HCT116 (cell line): ENCODE measurements around the gene CYB561A3. TPM values are rescaled to one million over a fixed set of nuclear protein-coding genes. Genes with fewer than 3 reads are reported as not detected.

Experiments used
- ATAC-seq: fragments of 200-7000 bp; cut with Tn5 transposase; 2 replicates; pipeline ENCODE4 v1.9.1; 2020; ENCODE audit warnings: mild to moderate bottlenecking, moderate library complexity
- BruUV-seq: library from RNA; stranded (reverse); fragments of 400-500 nt; replicated peaks from 2 replicates; lab custom pipeline; 2021; lab: Mats Ljungman, UMichigan
- CTCF ChIA-PET: fragments of 300-600 bp; sonication (Branson Sonifier 250); formaldehyde crosslinking; loops from one replicate; lab custom pipeline; 2021; ENCODE audit warnings: antibody characterized with exemption; lab: Charles Lee
- POLR2A ChIA-PET: fragments of 300-600, 350-600 bp; sonication (Branson Sonifier 250); formaldehyde crosslinking; loops from one replicate; lab custom pipeline; 2021; ENCODE audit warnings: antibody characterized with exemption; lab: Charles Lee
- RAD21 ChIA-PET, 2 experiments: fragments of 300-600 bp; sonication (Branson Sonifier 250); formaldehyde crosslinking; loops; one replicate each; lab custom pipeline; 2023; ENCODE audit warnings: low total read pairs in 2 of 2; ENCODE audit not compliant: uncharacterized antibody in 2 of 2, unreplicated experiment in 2 of 2, low non-redundant PET in 1 of 2; lab: Charles Lee
- DNase-seq: peaks from one replicate; pipeline ENCODE4 v3.0.0-alpha.2; 2010; ENCODE audit warnings: low read depth, low spot score
- H2AFZ ChIP-seq: fragments of 200-600 bp; shearing (Covaris generic), sonication (generic); 2 replicates; pipeline ENCODE4 v1.6.1; 2017; ENCODE audit warnings: low read depth, mixed run types, mixed read lengths, antibody characterized with exemption, low read length; ENCODE audit not compliant: poor library complexity, severe bottlenecking
- H3K27ac ChIP-seq: 2 replicates; pipeline ENCODE4 v1.5.1; 2012; ENCODE audit warnings: low read depth, low read length
- H3K27me3 ChIP-seq: fragments of 200-600 bp; sonication (generic); 2 replicates; pipeline ENCODE4 v1.6.1; 2016; ENCODE audit warnings: mixed run types, low read length, mixed read lengths; ENCODE audit not compliant: insufficient read depth
- H3K36me3 ChIP-seq, 2 experiments: fragments of 200-500 bp in 1 of 2; fragments of 200-600 bp in 1 of 2; sonication (Bioruptor generic) in 1 of 2; sonication (generic) in 1 of 2; 2 replicates each; pipeline versions ENCODE4 v1.5.1 to v1.6.1; 2014 to 2016; ENCODE audit warnings: low read length in 2 of 2, inconsistent platforms in 1 of 2, mixed read lengths in 1 of 2, mixed run types in 1 of 2; ENCODE audit not compliant: insufficient read depth in 2 of 2, control insufficient read depth in 1 of 2
- H3K4me1 ChIP-seq, 2 experiments: fragments of 200-600 bp in 1 of 2; sonication (generic) in 1 of 2; 2 replicates each; pipeline versions ENCODE4 v1.5.1 to v1.6.1; 2012 to 2017; ENCODE audit warnings: low read length in 2 of 2, inconsistent platforms in 1 of 2, mild to moderate bottlenecking in 1 of 2, mixed read lengths in 1 of 2, mixed run types in 1 of 2, moderate library complexity in 1 of 2; ENCODE audit not compliant: insufficient read depth in 2 of 2, control insufficient read depth in 1 of 2
- H3K4me2 ChIP-seq: fragments of 200-600 bp; sonication (generic); 2 replicates; pipeline ENCODE4 v1.6.1; 2017; ENCODE audit warnings: mixed run types, low read length, mixed read lengths
- H3K4me3 ChIP-seq, 2 experiments: fragments of 200-600 bp in 1 of 2; sonication (generic) in 1 of 2; replicated peaks in 1 of 2; 2 replicates each; pipeline ENCODE4 v1.5.1; 2011 to 2016; ENCODE audit warnings: low read length in 2 of 2, control low read depth in 1 of 2, low read depth in 1 of 2, mild to moderate bottlenecking in 1 of 2, mixed read lengths in 1 of 2, mixed run types in 1 of 2
- H3K79me2 ChIP-seq: fragments of 200-600 bp; sonication (generic); 2 replicates; pipeline ENCODE4 v1.6.1; 2017; ENCODE audit warnings: mild to moderate bottlenecking, mixed run types, low read length, moderate library complexity, mixed read lengths; ENCODE audit not compliant: insufficient read depth
- H3K9ac ChIP-seq: fragments of 200-600 bp; sonication (generic); 2 replicates; pipeline ENCODE4 v1.6.1; 2016; ENCODE audit warnings: low read length, mixed read lengths
- H3K9me2 ChIP-seq: fragments of 200-600 bp; sonication (generic), shearing (Covaris generic); 2 replicates; pipeline ENCODE4 v1.6.1; 2017; ENCODE audit warnings: mixed run types, mild to moderate bottlenecking, moderate library complexity; ENCODE audit not compliant: insufficient read depth
- H3K9me3 ChIP-seq, 2 experiments: fragments of 200-500 bp in 1 of 2; fragments of 200-600 bp in 1 of 2; sonication (Bioruptor generic) in 1 of 2; sonication (generic) in 1 of 2; 2 replicates each; pipeline ENCODE4 v1.6.1; 2014 to 2017; ENCODE audit warnings: low read length in 2 of 2, mixed read lengths in 2 of 2, inconsistent platforms in 1 of 2, low read depth in 1 of 2, mild to moderate bottlenecking in 1 of 2, mixed run types in 1 of 2, moderate library complexity in 1 of 2; ENCODE audit not compliant: control insufficient read depth in 1 of 2, insufficient read depth in 1 of 2
- H4K20me1 ChIP-seq: fragments of 200-600 bp; sonication (generic), shearing (Covaris generic); 2 replicates; pipeline ENCODE4 v1.6.1; 2017; ENCODE audit warnings: mixed run types, mild to moderate bottlenecking, moderate library complexity; ENCODE audit not compliant: insufficient read depth
- ATF3 ChIP-seq: IDR thresholded peaks from 2 replicates; pipeline ENCODE4 v1.6.1; 2012
- CBX3 ChIP-seq: IDR thresholded peaks from 2 replicates; pipeline ENCODE4 v1.6.1; 2012; ENCODE audit warnings: low read depth
- EGR1 ChIP-seq: IDR thresholded peaks from 2 replicates; pipeline ENCODE4 v1.6.1; 2012; ENCODE audit warnings: low read depth
- ELF1 ChIP-seq: IDR thresholded peaks from 2 replicates; pipeline ENCODE4 v1.6.1; 2012; ENCODE audit warnings: low read depth, borderline replicate concordance
- EZH2 ChIP-seq: fragments of 200-600 bp; sonication (generic); IDR thresholded peaks from 2 replicates; pipeline ENCODE4 v1.6.1; 2017; ENCODE audit warnings: antibody characterized with exemption, mixed run types
- EZH2phosphoT487 ChIP-seq: fragments of 200-600 bp; IDR thresholded peaks from 2 replicates; pipeline ENCODE4 v1.6.1; 2018; ENCODE audit warnings: antibody characterized with exemption, borderline replicate concordance
- FOSL1 ChIP-seq: IDR thresholded peaks from 2 replicates; pipeline ENCODE4 v1.6.1; 2012; ENCODE audit warnings: low read depth
- JUND ChIP-seq: IDR thresholded peaks from 2 replicates; pipeline ENCODE4 v1.6.1; 2012
- SIN3A ChIP-seq: IDR thresholded peaks from 2 replicates; pipeline ENCODE4 v1.6.1; 2012; ENCODE audit warnings: low read depth
- SRF ChIP-seq: IDR thresholded peaks from 2 replicates; pipeline ENCODE4 v1.6.1; 2012; ENCODE audit warnings: low read depth
- YY1 ChIP-seq: IDR thresholded peaks from 2 replicates; pipeline ENCODE4 v1.6.1; 2011; ENCODE audit warnings: low read length, low read depth, moderate library complexity, mild to moderate bottlenecking; ENCODE audit not compliant: insufficient replicate concordance; ENCODE audit errors: extremely low read depth
- ZFX ChIP-seq: fragments of 450-650 bp; IDR thresholded peaks from 2 replicates; pipeline ENCODE4 v1.6.1; 2017
- ZNF274 ChIP-seq: fragments of 200-500 bp; sonication (Bioruptor generic); IDR thresholded peaks from 2 replicates; pipeline ENCODE4 v1.6.1; 2014; ENCODE audit warnings: mild to moderate bottlenecking, low read depth, low read length, inconsistent platforms
- intact Hi-C: fragments of 100-400 bp; cut with micrococcal nuclease; formaldehyde crosslinking; loops from 2 replicates; pipeline ENCODE4 v1.10.0; 2022
- total RNA-seq: library from RNA; stranded (reverse); gene quantifications from one replicate; pipeline ENCODE4 v1.2.1, GENCODE V29; 2021; ENCODE audit not compliant: unreplicated experiment
- TF ChIP-seq, protein P1 (sequence below): IDR thresholded peaks from 2 replicates; pipeline ENCODE4 v1.6.1; 2012
- TF ChIP-seq, protein P2 (sequence below): IDR thresholded peaks from 2 replicates; pipeline ENCODE4 v1.6.1; 2012; ENCODE audit warnings: low read depth
- TF ChIP-seq, protein P3 (sequence below), 3 experiments: fragments of 200-600 bp in 1 of 3; sonication (generic) in 1 of 3; IDR thresholded peaks in 2 of 3; conservative IDR thresholded peaks in 1 of 3; 2 replicates each; pipeline ENCODE4 v1.5.1; 2012 to 2017; ENCODE audit warnings: low read depth in 2 of 3, low read length in 2 of 3, antibody characterized with exemption in 1 of 3, borderline replicate concordance in 1 of 3, control low read depth in 1 of 3, mild to moderate bottlenecking in 1 of 3, mixed read lengths in 1 of 3, mixed run types in 1 of 3, moderate library complexity in 1 of 3; ENCODE audit not compliant: insufficient read depth in 1 of 3

The CYB561A3 gene
- total RNA-seq, 1 experiment from 2014 or later = 34.1 TPM

- TF ChIP-seq EGR1 = no peak
- TF ChIP-seq JUND = no peak
- TF ChIP-seq, protein P1, sequence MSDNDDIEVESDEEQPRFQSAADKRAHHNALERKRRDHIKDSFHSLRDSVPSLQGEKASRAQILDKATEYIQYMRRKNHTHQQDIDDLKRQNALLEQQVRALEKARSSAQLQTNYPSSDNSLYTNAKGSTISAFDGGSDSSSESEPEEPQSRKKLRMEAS = no peak
- TF ChIP-seq YY1 = no peak
- no peak for TF ChIP-seq SIN3A
- TF ChIP-seq CBX3 = no peak
- TF ChIP-seq ZNF274 = no peak
- TF ChIP-seq EZH2 = no peak
- TF ChIP-seq, protein P2, sequence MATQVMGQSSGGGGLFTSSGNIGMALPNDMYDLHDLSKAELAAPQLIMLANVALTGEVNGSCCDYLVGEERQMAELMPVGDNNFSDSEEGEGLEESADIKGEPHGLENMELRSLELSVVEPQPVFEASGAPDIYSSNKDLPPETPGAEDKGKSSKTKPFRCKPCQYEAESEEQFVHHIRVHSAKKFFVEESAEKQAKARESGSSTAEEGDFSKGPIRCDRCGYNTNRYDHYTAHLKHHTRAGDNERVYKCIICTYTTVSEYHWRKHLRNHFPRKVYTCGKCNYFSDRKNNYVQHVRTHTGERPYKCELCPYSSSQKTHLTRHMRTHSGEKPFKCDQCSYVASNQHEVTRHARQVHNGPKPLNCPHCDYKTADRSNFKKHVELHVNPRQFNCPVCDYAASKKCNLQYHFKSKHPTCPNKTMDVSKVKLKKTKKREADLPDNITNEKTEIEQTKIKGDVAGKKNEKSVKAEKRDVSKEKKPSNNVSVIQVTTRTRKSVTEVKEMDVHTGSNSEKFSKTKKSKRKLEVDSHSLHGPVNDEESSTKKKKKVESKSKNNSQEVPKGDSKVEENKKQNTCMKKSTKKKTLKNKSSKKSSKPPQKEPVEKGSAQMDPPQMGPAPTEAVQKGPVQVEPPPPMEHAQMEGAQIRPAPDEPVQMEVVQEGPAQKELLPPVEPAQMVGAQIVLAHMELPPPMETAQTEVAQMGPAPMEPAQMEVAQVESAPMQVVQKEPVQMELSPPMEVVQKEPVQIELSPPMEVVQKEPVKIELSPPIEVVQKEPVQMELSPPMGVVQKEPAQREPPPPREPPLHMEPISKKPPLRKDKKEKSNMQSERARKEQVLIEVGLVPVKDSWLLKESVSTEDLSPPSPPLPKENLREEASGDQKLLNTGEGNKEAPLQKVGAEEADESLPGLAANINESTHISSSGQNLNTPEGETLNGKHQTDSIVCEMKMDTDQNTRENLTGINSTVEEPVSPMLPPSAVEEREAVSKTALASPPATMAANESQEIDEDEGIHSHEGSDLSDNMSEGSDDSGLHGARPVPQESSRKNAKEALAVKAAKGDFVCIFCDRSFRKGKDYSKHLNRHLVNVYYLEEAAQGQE = no peak
- TF ChIP-seq ZFX = no peak
- TF ChIP-seq, protein P3, sequence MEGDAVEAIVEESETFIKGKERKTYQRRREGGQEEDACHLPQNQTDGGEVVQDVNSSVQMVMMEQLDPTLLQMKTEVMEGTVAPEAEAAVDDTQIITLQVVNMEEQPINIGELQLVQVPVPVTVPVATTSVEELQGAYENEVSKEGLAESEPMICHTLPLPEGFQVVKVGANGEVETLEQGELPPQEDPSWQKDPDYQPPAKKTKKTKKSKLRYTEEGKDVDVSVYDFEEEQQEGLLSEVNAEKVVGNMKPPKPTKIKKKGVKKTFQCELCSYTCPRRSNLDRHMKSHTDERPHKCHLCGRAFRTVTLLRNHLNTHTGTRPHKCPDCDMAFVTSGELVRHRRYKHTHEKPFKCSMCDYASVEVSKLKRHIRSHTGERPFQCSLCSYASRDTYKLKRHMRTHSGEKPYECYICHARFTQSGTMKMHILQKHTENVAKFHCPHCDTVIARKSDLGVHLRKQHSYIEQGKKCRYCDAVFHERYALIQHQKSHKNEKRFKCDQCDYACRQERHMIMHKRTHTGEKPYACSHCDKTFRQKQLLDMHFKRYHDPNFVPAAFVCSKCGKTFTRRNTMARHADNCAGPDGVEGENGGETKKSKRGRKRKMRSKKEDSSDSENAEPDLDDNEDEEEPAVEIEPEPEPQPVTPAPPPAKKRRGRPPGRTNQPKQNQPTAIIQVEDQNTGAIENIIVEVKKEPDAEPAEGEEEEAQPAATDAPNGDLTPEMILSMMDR (IDR thresholded peaks at IDR 0.05 in 2 of 3, conservative IDR thresholded peaks at IDR 0.05 in 1 of 3; ENCODE audit: borderline replicate concordance in 1 of 3, insufficient read depth in 1 of 3, low read depth in 2 of 3, low read length in 2 of 3) = no peak
- no peak for TF ChIP-seq EZH2phosphoT487
- TF ChIP-seq FOSL1 = no peak
- TF ChIP-seq ATF3 = no peak
- no peak for TF ChIP-seq SRF
- no peak for TF ChIP-seq ELF1
- H2AFZ ChIP-seq = no peak overlapping the region
- intact Hi-C loops = no loop called here
- peaks cover 8 to 14% of the 10 kb centered on the region in 2 experiments for H3K4me1 ChIP-seq
- H3K9me3 ChIP-seq = no peaks in the 10 kb centered on the region
- H3K79me2 ChIP-seq = peaks cover 77% of the 10 kb centered on the region
- ChIA-PET CTCF (interaction anchor here (1.1 kb wide), 1 partner anchor 8 kb away, joined by 3 read pairs; no protein-coding TSS in a partner anchor), RAD21 (no interaction called here), POLR2A (interaction anchor here (1.7 kb wide), 1 partner anchor 8 kb away, joined by 5 read pairs; no protein-coding TSS in a partner anchor)
- no peak overlapping the region for H3K4me2 ChIP-seq
- no peaks in the 10 kb centered on the region; the same call in 1 of the 2 replicates for H4K20me1 ChIP-seq
- no peak overlapping the region for H3K27ac ChIP-seq
- no peaks in the 10 kb centered on the region for H3K9me2 ChIP-seq
- BruUV-seq = no TSS peak
- no peak for ATAC-seq
- H3K27me3 ChIP-seq = no peaks in the 10 kb centered on the region
- H3K4me3 ChIP-seq = no peak overlapping the region
- H3K36me3 ChIP-seq = peaks cover 46 to 55% of the 10 kb centered on the region in 2 experiments
- DNase-seq = no peak
- no peak overlapping the region for H3K9ac ChIP-seq
These were observed 34.0 kb downstream of the CYB561A3 start for GRCh38 chr11:61327669-61328071.
